ENCODE data around the gene CYBA.
"Not testable (repeated sequence)": the region's sequence is repeated elsewhere in the genome, so short reads cannot be mapped to it uniquely, and the experiment has no call there.

CYBA gene

DNA sequence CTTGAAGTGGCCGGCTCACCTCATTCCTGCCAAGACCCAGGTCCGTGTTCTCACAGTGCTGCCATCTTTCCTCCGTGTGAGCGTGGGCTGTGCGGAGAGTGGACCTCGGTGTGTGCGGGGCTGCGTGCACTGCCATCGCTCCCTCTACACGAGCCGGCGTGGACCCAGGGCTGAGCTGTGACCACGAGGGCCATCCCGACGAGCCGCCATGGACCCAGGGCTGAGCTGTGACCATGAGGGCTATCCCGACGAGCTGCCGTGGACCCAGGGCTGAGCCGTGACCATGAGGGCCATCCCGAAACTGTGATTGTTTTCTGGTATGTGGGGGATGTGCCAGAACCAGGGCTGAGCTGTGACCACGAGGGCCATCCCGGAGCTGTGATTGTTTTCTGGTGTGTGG, 21.0 kb upstream of the CYBA start:
- intact Hi-C loops (cut with DNase I; ENCODE audit: low total_unique reads): no loop called here
- H3K4me1 ChIP-seq: no peaks in the 10 kb centered on the region
- no peaks in the 10 kb centered on the region for H3K9me3 ChIP-seq
- H3K36me3 ChIP-seq: peaks cover 0 to 21% (median 7%) of the 10 kb centered on the region in 3 donors
- no peak overlapping the region for H3K4me3 ChIP-seq
- no peak overlapping the region for H3K27ac ChIP-seq
- DNase-seq: no peak
- TF ChIP-seq, protein P1, sequence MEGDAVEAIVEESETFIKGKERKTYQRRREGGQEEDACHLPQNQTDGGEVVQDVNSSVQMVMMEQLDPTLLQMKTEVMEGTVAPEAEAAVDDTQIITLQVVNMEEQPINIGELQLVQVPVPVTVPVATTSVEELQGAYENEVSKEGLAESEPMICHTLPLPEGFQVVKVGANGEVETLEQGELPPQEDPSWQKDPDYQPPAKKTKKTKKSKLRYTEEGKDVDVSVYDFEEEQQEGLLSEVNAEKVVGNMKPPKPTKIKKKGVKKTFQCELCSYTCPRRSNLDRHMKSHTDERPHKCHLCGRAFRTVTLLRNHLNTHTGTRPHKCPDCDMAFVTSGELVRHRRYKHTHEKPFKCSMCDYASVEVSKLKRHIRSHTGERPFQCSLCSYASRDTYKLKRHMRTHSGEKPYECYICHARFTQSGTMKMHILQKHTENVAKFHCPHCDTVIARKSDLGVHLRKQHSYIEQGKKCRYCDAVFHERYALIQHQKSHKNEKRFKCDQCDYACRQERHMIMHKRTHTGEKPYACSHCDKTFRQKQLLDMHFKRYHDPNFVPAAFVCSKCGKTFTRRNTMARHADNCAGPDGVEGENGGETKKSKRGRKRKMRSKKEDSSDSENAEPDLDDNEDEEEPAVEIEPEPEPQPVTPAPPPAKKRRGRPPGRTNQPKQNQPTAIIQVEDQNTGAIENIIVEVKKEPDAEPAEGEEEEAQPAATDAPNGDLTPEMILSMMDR (IDR thresholded peaks at IDR 0.05): no peak
- peaks cover 0 to 5% of the 10 kb centered on the region in 2 donors for H3K27me3 ChIP-seq

DNA sequence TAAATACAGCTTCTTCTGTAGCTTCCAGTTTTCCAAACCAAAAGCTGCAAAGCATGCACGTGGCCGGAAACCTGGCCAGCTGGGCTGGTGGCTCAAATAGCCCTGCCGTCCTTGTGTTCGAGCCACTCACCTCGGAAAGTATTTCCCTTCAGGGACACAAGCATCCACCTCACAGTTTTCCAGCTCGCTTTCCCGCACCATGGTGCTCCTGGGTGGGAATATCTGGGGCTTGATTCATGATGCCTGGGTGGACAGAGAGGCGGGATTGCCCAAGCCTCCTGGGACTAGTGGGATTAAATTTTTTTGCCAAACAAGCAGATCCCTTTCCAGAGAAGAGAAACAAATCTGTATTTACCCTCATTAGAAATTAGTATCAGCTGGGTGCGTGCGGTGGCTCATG, 19.1 kb upstream of the CYBA start:
- no peak overlapping the region for H3K27ac ChIP-seq

DNA sequence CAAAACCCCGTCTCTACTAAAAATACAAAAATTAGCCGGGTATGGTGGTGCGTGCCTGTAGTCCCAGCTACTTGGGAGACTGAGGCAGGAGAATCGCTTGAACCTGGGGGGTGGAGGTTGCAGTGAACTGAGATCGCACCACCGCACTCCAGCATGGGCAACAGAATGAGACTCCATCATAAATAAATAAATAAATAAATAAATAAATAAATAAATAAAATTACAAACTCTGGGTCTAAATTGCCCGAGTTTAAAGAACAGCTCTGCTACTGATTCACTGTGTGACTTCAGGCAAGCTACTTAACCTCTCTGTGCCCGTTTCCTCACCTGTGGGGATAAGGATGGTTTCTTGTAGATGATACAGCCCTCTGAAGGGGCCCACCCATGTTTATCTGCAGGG, 18.6 kb upstream of the CYBA start:
- intact Hi-C loops (cut with DNase I; ENCODE audit: low total_unique reads): not testable (repeated sequence)
- peaks cover 0 to 18% (median 7%) of the 10 kb centered on the region in 3 donors for H3K36me3 ChIP-seq

More for the DNA sequence above, 19.1 kb upstream of the CYBA start:
- no peak overlapping the region for H3K4me3 ChIP-seq
- H3K4me1 ChIP-seq: no peaks in the 10 kb centered on the region
- intact Hi-C loops (cut with DNase I; ENCODE audit: low total_unique reads): no loop called here
- H3K9me3 ChIP-seq: no peaks in the 10 kb centered on the region
- no peaks in the 10 kb centered on the region for H3K27me3 ChIP-seq
- no peak for DNase-seq
- TF ChIP-seq, protein P1 (IDR thresholded peaks at IDR 0.05): no peak
- peaks cover 0 to 21% (median 7%) of the 10 kb centered on the region in 3 donors for H3K36me3 ChIP-seq

DNA sequence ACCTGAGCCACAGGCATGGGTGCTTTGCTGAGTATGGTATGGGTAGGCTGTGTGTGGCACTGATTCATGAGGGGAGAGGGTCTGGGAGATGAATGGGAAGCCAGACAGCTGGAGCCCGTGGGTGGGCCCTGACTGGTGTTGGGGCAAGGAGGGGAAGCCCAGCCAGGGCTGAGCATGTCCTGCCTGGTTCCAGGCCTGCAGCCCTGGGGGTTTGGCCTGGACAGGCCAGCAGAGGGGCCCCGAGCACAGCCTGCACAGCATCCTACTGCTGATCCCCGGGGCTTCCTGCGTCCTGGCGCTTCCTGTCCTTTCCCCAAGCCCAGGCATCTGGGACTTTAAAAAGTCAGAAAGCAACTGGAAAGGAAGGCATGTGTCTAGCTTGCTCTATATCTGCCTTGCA, 16.6 kb upstream of the CYBA start:
- intact Hi-C loops (cut with DNase I; ENCODE audit: low total_unique reads): no loop called here

More for the DNA sequence above, 18.6 kb upstream of the CYBA start:
- H3K27ac ChIP-seq, H3K9me3 ChIP-seq, H3K4me3 ChIP-seq, DNase-seq, H3K4me1 ChIP-seq, H3K27me3 ChIP-seq: not testable (repeated sequence)

DNA sequence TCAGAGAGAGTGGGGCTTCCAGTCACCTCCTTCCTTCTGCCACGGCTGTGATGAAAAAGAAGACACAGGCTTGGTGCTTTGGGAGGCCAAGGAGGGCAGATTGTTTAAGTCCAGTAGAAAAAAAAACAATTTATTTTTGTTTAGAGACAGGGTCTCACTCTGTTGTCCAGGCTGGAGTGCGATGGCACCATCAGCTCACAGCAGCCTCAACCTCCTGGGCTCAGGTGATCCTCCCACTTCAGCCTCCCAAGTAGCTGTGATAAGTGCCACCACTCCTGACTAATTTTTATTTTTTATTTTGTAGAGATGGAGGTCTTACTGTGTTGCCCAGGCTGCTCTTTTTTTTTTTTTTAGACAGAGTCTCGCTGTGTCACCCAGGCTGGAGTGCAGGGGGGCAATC, 14.7 kb upstream of the CYBA start:
- Histone ChIP-seq H3K36me3 (no peaks in the 10 kb centered on the region), H3K27ac (no peak overlapping the region), H3K4me3 (no peak overlapping the region), H3K27me3 (no peaks in the 10 kb centered on the region), H3K9me3 (no peaks in the 10 kb centered on the region), H3K4me1 (peaks cover 0 to 20% (median 11%) of the 10 kb centered on the region in 4 donors)
- DNase-seq: no peak
- intact Hi-C loops (cut with DNase I; ENCODE audit: low total_unique reads): no loop called here
- TF ChIP-seq, protein P1 (IDR thresholded peaks at IDR 0.05): no peak

More for the DNA sequence above, 16.6 kb upstream of the CYBA start:
- no peaks in the 10 kb centered on the region for H3K27me3 ChIP-seq
- TF ChIP-seq, protein P1 (IDR thresholded peaks at IDR 0.05): no peak
- H3K27ac ChIP-seq: no peak overlapping the region
- no peak overlapping the region for H3K4me3 ChIP-seq
- no peak for DNase-seq
- H3K9me3 ChIP-seq: no peaks in the 10 kb centered on the region
- peaks cover 0 to 10% (median 5%) of the 10 kb centered on the region in 4 donors for H3K4me1 ChIP-seq
- H3K36me3 ChIP-seq: peaks cover 0 to 8% (median 0%) of the 10 kb centered on the region in 3 donors

DNA sequence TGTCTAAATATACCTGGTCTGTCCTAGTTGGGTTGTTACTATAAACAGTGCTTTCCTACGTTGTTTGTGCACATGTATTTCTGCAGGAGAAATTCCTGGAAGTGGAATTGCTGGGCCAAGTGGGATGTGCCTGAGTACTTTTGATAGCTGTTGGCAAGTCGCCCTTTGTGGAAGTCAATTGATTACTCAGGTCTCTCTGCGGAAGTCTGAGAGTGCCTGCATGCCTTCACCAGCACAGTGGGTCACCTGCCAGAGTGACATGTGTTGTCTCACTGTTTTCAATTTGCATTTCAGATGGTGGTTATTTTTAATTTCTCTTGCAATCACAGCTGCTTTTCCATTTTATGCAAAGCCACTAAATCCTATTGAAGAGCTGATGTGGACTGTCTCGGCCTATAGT, 14.3 kb upstream of the CYBA start:
- no peaks in the 10 kb centered on the region for H3K36me3 ChIP-seq

More for the DNA sequence above, 14.3 kb upstream of the CYBA start:
- Histone ChIP-seq H3K4me3 (no peak overlapping the region), H3K9me3 (no peaks in the 10 kb centered on the region), H3K4me1 (peaks cover 0 to 20% (median 11%) of the 10 kb centered on the region in 4 donors), H3K27me3 (no peaks in the 10 kb centered on the region), H3K27ac (no peak overlapping the region)
- no peak for DNase-seq
- intact Hi-C loops (cut with DNase I; ENCODE audit: low total_unique reads): no loop called here
- TF ChIP-seq, protein P1 (IDR thresholded peaks at IDR 0.05): no peak
